HG02840 (cell line): ENCODE results near the gene DDX10.

Experiments used
- ATAC-seq: cut with Tn5 transposase; IDR thresholded peaks from one replicate; pipeline ENCODE4 v1.9.1; 2021; ENCODE audit warnings: mild to moderate bottlenecking, moderate library complexity, moderate number of reproducible peaks; ENCODE audit not compliant: unreplicated experiment, low FRiP score

DDX10 gene

DNA sequence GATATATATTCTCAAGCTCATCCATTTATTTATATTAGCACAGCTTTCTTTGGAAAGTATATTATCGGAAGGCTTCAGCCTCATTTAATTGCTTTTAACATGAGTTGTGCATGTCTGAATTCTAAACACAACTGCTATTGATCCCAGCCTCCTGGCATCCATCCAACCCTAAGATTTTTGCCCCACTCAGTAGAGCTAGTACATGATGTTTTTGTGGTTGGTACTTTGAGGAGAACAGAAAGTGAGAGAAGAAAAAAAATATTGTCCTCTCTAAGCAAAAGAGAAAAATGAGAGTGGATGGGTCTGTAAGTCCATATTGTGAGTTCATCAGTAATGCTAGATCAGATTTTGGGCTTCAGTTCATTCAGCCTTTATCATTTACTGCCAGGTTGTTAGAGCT lies 198.7 kb downstream of the DDX10 start:
- ATAC-seq, result no peak

- no peak for ATAC-seq
Observed at GRCh38 chr11:108865406-108865805, 200.5 kb downstream of the DDX10 start.

GRCh38 chr11:108866781-108867180 lies 201.9 kb downstream of the DDX10 start:
- no peak for ATAC-seq

DNA sequence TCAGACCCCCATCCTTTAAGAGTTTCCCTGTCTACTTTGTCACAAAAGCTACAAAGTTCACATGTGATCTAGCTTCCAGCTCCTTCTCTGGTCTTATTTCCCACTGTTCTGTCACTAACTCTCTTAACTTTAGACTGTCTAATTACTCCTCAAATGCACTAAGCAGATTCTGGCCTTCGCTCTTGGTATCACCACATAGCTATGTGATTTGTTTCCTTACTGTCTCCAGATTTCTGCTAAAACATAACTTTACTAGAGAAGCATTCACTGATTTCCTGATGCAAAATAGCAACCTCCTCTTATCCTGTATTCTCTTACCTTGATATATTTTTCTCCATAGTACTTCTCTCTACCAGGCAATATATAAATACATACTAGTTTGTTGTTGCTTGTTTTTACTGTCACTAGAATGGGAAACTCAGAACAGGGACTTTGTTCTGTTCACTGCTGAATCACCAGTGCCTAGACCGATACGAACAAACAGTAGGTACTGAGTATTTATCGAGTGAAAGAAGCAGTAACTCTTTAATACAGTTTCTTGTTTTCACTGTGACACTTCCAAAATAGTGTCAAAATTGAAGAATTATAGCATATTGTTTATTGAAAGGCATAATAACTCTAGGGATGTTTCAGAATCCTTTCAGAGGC lies 205.6 kb downstream of the DDX10 start:
- ATAC-seq, result no peak

GRCh38 chr11:108871152-108871551 lies 206.3 kb downstream of the DDX10 start:
- ATAC-seq, result no peak

DNA sequence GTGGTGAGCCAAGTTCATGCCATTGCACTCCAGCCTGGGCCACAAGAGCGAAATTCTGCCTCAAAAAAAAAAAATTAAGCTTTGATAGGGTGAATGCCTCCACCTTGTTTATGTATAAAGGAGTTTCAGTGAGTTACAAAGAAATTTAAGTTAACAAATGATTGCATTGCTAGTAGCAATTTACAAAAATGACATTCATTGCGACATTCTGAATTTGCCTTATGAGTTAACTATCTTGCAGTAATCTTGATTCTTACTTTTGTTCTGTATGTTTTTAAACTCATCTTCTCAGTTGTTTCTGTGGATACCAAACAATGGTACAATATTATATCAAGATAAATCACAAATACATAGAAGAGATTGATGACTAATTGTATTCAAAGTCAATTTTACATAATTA lies 207.0 kb downstream of the DDX10 start:
- no peak for ATAC-seq

- ATAC-seq, result no peak
Observed at GRCh38 chr11:108872781-108873291, 208.0 kb downstream of the DDX10 start.

- no peak for ATAC-seq
Observed at GRCh38 chr11:108873310-108873709, 208.4 kb downstream of the DDX10 start.

- ATAC-seq, result no peak
Observed at GRCh38 chr11:108873941-108874340, 209.1 kb downstream of the DDX10 start.

GRCh38 chr11:108875134-108875533 lies 210.3 kb downstream of the DDX10 start:
- no peak for ATAC-seq

- ATAC-seq, result no peak
Observed at GRCh38 chr11:108877178-108877577, 212.3 kb downstream of the DDX10 start.

GRCh38 chr11:108880510-108880909 lies 215.6 kb downstream of the DDX10 start:
- ATAC-seq, result no peak

DNA sequence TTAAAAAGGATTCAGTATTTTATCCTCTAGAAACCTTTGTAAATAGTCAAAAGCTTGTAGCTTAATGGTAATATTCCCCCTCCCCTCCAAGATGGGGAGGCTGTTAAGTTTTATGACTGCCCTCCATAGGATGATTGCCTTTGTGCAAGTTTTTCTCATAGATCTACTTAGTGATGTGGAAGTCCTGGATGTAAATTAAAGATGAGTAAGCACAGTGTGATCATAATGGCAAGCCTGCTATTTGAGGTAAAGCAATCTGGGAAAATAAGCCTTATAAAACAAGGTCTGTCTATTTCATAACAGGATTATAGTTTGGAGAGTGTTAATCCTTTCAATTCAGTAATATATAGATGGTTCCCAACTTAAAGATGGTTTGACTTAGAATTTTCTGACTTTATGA lies 216.3 kb downstream of the DDX10 start:
- no peak for ATAC-seq

GRCh38 chr11:108882211-108882831 lies 217.5 kb downstream of the DDX10 start:
- no peak for ATAC-seq

- no peak for ATAC-seq
Observed at GRCh38 chr11:108886005-108886659, 221.3 kb downstream of the DDX10 start.

DNA sequence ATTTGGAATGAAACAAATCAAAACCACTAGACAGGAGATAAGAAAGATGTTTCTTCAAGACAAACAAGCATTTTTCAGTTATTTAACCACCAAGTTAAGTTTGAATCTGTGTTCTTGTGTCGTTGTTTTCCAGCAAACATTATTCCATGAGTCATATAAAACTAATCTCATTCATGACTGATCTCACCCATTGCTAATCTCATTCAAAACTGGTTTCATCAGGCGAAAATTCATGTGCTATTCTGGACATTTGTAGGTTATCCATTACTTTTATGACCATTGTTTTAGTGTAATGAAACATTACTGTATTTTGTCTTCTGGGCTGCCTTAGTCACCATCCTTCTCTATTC lies 221.8 kb downstream of the DDX10 start:
- no peak for ATAC-seq

GRCh38 chr11:108887436-108888238 lies 222.8 kb downstream of the DDX10 start:
- ATAC-seq, result no peak

DNA sequence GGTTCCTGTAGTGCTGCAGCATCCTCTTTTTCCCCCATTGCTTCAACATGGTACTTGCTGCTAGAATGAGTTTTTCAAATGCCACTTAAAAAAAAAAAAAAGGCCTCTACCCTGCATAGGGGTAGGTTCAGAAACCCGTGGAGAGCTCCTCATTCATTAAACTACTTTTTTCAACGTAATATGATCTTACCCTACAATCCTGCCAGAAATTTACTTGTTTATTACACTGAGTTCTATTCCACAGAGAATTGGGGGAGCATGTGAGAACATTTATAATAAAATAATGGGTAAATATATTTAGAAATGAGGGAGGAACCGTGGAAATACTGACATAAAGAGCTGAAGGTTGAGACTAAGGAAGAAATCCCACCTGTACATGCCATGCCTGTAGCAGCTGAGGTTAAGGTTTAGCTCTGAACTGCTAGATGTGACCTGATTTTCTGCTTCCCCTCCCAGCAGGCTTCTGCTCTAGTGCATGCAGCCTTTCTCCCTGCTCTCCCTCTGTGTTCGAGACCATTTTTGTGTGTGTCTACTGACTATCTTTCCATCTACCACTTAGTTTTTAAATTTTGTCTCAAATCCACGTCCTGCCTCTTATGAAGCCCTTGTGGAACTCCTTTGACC lies 225.7 kb downstream of the DDX10 start:
- no peak for ATAC-seq

GRCh38 chr11:108891143-108891542 lies 226.3 kb downstream of the DDX10 start:
- no peak for ATAC-seq

DNA sequence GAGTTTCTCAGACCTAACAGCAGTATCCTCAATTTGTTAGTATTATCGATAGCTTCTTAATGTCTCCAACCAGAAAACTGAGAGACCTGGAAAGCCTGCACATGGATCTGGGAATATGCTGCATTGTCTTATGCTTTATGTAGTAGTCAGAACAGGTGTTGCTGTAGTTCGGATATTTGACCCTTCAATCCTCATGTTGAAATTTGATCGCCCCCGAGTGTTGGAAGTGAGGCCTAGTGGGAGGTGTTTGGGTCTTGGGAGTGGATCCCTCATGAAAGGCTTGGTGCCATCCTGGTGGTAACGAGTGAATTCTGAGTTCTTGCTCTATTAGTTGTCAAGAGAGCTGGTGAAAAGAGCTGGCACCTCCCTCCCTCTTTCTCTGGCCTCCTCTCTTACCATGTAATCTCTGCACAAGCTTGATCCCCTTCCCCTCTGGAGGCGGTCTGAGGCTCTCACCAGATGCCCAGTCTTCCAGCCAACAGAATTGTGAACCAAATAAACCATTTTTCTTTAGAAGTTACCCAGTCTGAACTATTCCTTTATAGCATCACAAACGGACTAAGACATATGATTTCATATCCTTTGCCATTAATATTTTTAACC lies 227.1 kb downstream of the DDX10 start:
- ATAC-seq, result no peak
